Loucy (cell line): ENCODE measurements around the gene PFAS.

Source experiments
- H2AFZ ChIP-seq: fragments of 200-600 bp; sonication (generic); 2 replicates; pipeline ENCODE4 v1.6.0; 2016; ENCODE audit warnings: antibody characterized with exemption, mild to moderate bottlenecking, low read length, moderate library complexity
- H3F3A ChIP-seq: fragments of 200-600 bp; 2 replicates; pipeline ENCODE4 v1.6.0; 2016; ENCODE audit warnings: antibody characterized with exemption, low read depth, mild to moderate bottlenecking
- H3K27me3 ChIP-seq: fragments of 200-600 bp; sonication (generic); 2 replicates; pipeline ENCODE4 v1.6.1; 2014; ENCODE audit warnings: low read length, mild to moderate bottlenecking; ENCODE audit not compliant: insufficient read depth, poor library complexity, severe bottlenecking
- H3K36me3 ChIP-seq: fragments of 200-600 bp; sonication (generic); 2 replicates; pipeline ENCODE4 v1.6.1; 2016; ENCODE audit warnings: low read length; ENCODE audit not compliant: insufficient read depth
- H3K4me1 ChIP-seq: fragments of 200-600 bp; sonication (generic); 2 replicates; pipeline ENCODE4 v1.5.1; 2014; ENCODE audit warnings: low read length, mild to moderate bottlenecking; ENCODE audit not compliant: insufficient read depth, poor library complexity, severe bottlenecking
- H3K4me2 ChIP-seq: fragments of 200-600 bp; sonication (generic); 2 replicates; pipeline ENCODE4 v1.6.0; 2014; ENCODE audit warnings: antibody characterized with exemption, low read length, low read depth, mild to moderate bottlenecking; ENCODE audit not compliant: poor library complexity, severe bottlenecking
- H3K4me3 ChIP-seq: fragments of 200-600 bp; sonication (generic); 2 replicates; pipeline ENCODE4 v1.5.1; 2014; ENCODE audit warnings: low read length, mild to moderate bottlenecking, mixed read lengths; ENCODE audit not compliant: poor library complexity, severe bottlenecking
- H3K79me2 ChIP-seq: fragments of 200-600 bp; sonication (generic); 2 replicates; pipeline ENCODE4 v1.6.1; 2014; ENCODE audit warnings: low read length; ENCODE audit not compliant: insufficient read depth
- H3K9ac ChIP-seq: fragments of 200-600 bp; sonication (generic); 2 replicates; pipeline ENCODE4 v1.6.0; 2014; ENCODE audit warnings: mild to moderate bottlenecking, low read depth, low read length, moderate library complexity; ENCODE audit not compliant: poor library complexity, severe bottlenecking
- H3K9me2 ChIP-seq: fragments of 200-600 bp; sonication (generic); replicated peaks from 2 replicates; pipeline ENCODE4 v1.6.1; 2016; ENCODE audit warnings: low read depth, low read length, mixed read lengths
- H3K9me3 ChIP-seq: fragments of 200-600 bp; sonication (generic); 2 replicates; pipeline ENCODE4 v1.6.1; 2014; ENCODE audit warnings: mild to moderate bottlenecking, antibody characterized with exemption, low read length, low read depth; ENCODE audit not compliant: insufficient read depth
- H4K20me1 ChIP-seq: fragments of 200-600 bp; sonication (generic); 2 replicates; pipeline ENCODE4 v1.6.0; 2014; ENCODE audit warnings: antibody characterized with exemption, low read length, mild to moderate bottlenecking; ENCODE audit not compliant: insufficient read depth, poor library complexity, severe bottlenecking
- EZH2phosphoT487 ChIP-seq: fragments of 200-600 bp; IDR thresholded peaks from 2 replicates; pipeline ENCODE4 v1.6.1; 2018; ENCODE audit warnings: antibody characterized with exemption, mild to moderate bottlenecking, moderate library complexity, borderline replicate concordance
- TF ChIP-seq, protein P1 (sequence below): fragments of 200-600 bp; sonication (generic); conservative IDR thresholded peaks from 2 replicates; pipeline ENCODE4 v1.5.1; 2014; ENCODE audit warnings: mild to moderate bottlenecking, antibody characterized with exemption, low read length

The PFAS gene

DNA sequence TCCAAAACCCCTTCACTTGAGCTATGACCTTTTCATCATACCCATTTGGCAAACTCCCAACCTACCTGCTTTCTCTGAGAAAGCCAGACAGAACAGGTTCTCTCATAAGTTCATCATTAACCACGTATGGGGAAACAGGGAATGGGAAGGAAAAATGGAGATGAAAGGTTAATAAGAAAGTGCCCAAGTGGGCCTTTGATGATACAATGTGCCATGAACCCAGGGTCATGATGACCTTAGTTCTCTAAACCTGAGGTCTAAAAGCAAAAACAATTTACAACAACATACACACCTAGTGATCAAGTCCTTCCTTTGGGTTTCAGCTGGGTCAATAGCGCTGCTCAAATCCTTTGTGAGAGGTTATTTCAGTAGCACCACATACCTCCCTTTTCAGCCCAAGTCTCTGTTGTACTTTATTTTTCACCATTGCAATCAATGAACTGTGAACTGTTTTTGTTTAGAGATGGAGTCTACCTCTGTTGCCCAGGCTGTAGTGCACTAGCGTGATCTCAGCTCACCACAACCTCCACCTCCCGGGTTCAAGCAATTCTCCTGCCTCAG is 24.9 kb downstream of the PFAS start:
- no peak overlapping the region for H3K4me2 ChIP-seq
- H3K36me3 ChIP-seq = peaks cover 6% of the 10 kb centered on the region; the same call in 1 of the 2 replicates
- H3K9me2 ChIP-seq = no peaks in the 10 kb centered on the region
- no peaks in the 10 kb centered on the region for H4K20me1 ChIP-seq
- no peaks in the 10 kb centered on the region for H3K79me2 ChIP-seq
- no peak overlapping the region for H3K4me3 ChIP-seq
- TF ChIP-seq, protein P1, sequence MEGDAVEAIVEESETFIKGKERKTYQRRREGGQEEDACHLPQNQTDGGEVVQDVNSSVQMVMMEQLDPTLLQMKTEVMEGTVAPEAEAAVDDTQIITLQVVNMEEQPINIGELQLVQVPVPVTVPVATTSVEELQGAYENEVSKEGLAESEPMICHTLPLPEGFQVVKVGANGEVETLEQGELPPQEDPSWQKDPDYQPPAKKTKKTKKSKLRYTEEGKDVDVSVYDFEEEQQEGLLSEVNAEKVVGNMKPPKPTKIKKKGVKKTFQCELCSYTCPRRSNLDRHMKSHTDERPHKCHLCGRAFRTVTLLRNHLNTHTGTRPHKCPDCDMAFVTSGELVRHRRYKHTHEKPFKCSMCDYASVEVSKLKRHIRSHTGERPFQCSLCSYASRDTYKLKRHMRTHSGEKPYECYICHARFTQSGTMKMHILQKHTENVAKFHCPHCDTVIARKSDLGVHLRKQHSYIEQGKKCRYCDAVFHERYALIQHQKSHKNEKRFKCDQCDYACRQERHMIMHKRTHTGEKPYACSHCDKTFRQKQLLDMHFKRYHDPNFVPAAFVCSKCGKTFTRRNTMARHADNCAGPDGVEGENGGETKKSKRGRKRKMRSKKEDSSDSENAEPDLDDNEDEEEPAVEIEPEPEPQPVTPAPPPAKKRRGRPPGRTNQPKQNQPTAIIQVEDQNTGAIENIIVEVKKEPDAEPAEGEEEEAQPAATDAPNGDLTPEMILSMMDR = no peak
- TF ChIP-seq EZH2phosphoT487 = no peak
- no peaks in the 10 kb centered on the region for H3K4me1 ChIP-seq
- no peaks in the 10 kb centered on the region for H3F3A ChIP-seq
- no peak overlapping the region for H2AFZ ChIP-seq
- no peak overlapping the region for H3K9ac ChIP-seq
- no peaks in the 10 kb centered on the region for H3K27me3 ChIP-seq
- no peaks in the 10 kb centered on the region for H3K9me3 ChIP-seq

DNA sequence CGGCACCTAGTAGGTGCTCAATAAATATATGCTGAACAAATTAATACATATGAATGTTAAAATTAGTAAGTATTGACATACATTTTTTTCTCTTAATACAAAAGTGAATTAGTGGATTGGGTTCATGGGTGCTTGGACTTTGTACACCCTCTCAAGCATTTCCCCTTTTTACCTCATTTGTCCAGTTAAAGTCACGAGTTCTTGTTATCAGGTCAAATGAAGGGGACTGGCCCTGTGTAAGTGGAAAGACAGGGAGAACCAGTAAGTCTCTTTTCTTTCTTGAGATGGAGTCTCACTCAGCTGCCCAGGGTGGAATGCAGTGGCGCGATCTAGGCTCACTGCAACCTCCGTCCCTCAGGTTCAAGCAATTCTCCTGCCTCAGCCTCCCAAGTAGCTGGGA is 25.7 kb downstream of the PFAS start:
- Histone ChIP-seq H3K9ac (no peak overlapping the region), H3K79me2 (no peaks in the 10 kb centered on the region), H3K4me3 (no peak overlapping the region), H3K4me2 (no peak overlapping the region), H3K27me3 (no peaks in the 10 kb centered on the region), H3K36me3 (no peaks in the 10 kb centered on the region), H3F3A (no peaks in the 10 kb centered on the region), H3K9me2 (no peaks in the 10 kb centered on the region), H3K4me1 (no peaks in the 10 kb centered on the region), H2AFZ (no peak overlapping the region), H4K20me1 (no peaks in the 10 kb centered on the region), H3K9me3 (no peaks in the 10 kb centered on the region)
- no peak for TF ChIP-seq EZH2phosphoT487

DNA sequence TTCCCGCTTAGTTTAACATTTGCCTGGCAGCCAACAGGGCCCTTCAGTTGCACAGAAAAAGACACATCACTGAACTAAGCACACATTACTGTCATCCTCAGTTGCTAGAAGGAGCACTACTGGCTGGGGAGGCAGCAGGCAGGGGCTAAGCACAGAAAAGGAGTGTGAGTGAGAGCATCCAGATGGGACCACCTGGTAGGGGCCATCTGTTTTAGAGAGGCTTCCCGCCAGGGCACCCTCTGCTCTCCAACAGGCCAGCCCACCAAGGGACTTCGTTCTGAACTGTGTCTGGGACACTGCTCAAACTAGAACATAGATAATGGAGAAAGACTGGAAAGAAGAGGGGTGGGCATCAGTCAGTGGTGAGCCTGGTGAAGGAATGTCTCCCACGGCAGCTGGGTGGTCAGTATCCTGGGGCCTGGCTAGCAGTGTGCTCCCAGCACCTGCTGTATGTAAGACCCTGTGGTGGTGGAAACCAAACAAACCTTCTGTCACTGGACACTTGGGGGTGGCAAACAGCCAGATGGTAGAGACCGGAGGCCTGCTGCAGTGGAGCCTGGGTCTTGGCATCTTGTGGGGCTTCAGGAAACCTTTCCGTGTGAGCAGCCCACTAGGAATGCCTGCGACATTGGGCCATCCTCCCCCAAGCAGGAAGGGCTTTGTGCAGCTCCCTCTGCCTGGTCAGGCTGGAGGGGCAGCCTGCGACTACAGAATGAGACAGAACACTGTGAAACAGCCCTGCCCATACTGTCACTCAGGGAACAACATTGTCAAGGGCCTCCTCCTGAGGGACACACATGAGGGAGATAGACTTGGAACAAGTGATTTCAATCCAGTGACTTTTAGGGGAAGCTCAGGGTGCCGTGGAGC is 26.6 kb downstream of the PFAS start:
- TF ChIP-seq, protein P1 = no peak
- no peak for TF ChIP-seq EZH2phosphoT487
- Histone ChIP-seq H3K4me2 (no peak overlapping the region), H3K27me3 (no peaks in the 10 kb centered on the region), H3F3A (no peaks in the 10 kb centered on the region), H3K4me1 (no peaks in the 10 kb centered on the region), H3K4me3 (no peak overlapping the region), H3K9me3 (no peaks in the 10 kb centered on the region), H3K79me2 (no peaks in the 10 kb centered on the region), H4K20me1 (no peaks in the 10 kb centered on the region), H3K9ac (no peak overlapping the region), H3K36me3 (no peaks in the 10 kb centered on the region), H3K9me2 (no peaks in the 10 kb centered on the region), H2AFZ (no peak overlapping the region)
